Small intestine (tissue), 7 donors: ENCODE results near the gene SEMA6B. TPM values are rescaled to one million over a fixed set of nuclear protein-coding genes. Genes with fewer than 3 reads are reported as not detected.
A peak's percentile ranks its signal among the peaks of the same experiment; 100 is the strongest.
"Not testable (repeated sequence)": the region's sequence is repeated elsewhere in the genome, so short reads cannot be mapped to it uniquely, and the experiment has no call there.

Experiments used
- DNase-seq, 2 donors: peaks; one replicate each; pipeline versions ENCODE4 v3.0.0 to v3.0.0-alpha.2; 2013
- FAIRE-seq: peaks from 2 replicates; lab custom pipeline; 2012; peaks lifted over from hg19 to GRCh38; lab: Jason Lieb, UNC
- H3K27ac ChIP-seq, 3 donors: one replicate each; pipeline ENCODE4 v1.5.1; 2013; ENCODE audit warnings: low read length in 2 of 3, mild to moderate bottlenecking in 2 of 3, control low read depth in 1 of 3, inconsistent platforms in 1 of 3, low read depth in 1 of 3, moderate library complexity in 1 of 3
- H3K27me3 ChIP-seq, 3 donors: one replicate each; pipeline ENCODE4 v1.6.1; 2013; ENCODE audit warnings: low read length in 3 of 3, inconsistent platforms in 1 of 3; ENCODE audit not compliant: control insufficient read depth in 3 of 3, insufficient read depth in 3 of 3
- H3K36me3 ChIP-seq, 3 donors: one replicate each; pipeline ENCODE4 v1.6.1; 2013; ENCODE audit warnings: low read length in 3 of 3, inconsistent platforms in 1 of 3, low read depth in 1 of 3, mild to moderate bottlenecking in 1 of 3, moderate library complexity in 1 of 3; ENCODE audit not compliant: control insufficient read depth in 3 of 3, insufficient read depth in 2 of 3
- H3K4me1 ChIP-seq, 3 donors: one replicate each; pipeline ENCODE4 v1.6.1; 2013; ENCODE audit warnings: low read length in 2 of 3, inconsistent platforms in 1 of 3, low read depth in 1 of 3, mild to moderate bottlenecking in 1 of 3, moderate library complexity in 1 of 3; ENCODE audit not compliant: control insufficient read depth in 3 of 3, insufficient read depth in 2 of 3
- H3K4me3 ChIP-seq, 3 donors: one replicate each; pipeline ENCODE4 v1.5.1; 2013; ENCODE audit warnings: low read length in 3 of 3, control low read depth in 1 of 3, inconsistent platforms in 1 of 3, low read depth in 1 of 3, mild to moderate bottlenecking in 1 of 3, moderate library complexity in 1 of 3
- H3K9me3 ChIP-seq, 2 donors: one replicate each; pipeline ENCODE4 v1.6.1; 2013; ENCODE audit warnings: low read depth in 1 of 2, low read length in 1 of 2; ENCODE audit not compliant: control insufficient read depth in 2 of 2, insufficient read depth in 1 of 2
- WGBS, 3 donors: extraction: QIAGEN DNeasy Blood & Tissue Kit; methylation state at CpG; one replicate each; pipeline ENCODE4 v1.1.7; 2013; 5-methylcytosine and 5-hydroxymethylcytosine counted together
- polyA plus RNA-seq, 4 donors: library from polyadenylated mRNA; stranded (reverse) in 3 of 4; unstranded in 1 of 4; fragments of 200-250 nt in 3 of 4; fragments of 120-200 nt in 1 of 4; gene quantifications; one replicate each; pipeline versions ENCODE4 v1.2.1 to v1.2.3, GENCODE V29; 2013
- donor health status: healthy with polysubstance abuse.
- donor health status: control.
- donor health status: control.
- donor health status: Bipolar disorder and iron deficiency.
- donor health status: healthy.

SEMA6B gene
- polyA plus RNA-seq, 4 donors, result 0.22 to 6.0 (median 2.0) TPM

- Histone ChIP-seq H3K36me3 (no peaks in the 10 kb centered on the region), H3K4me3 (no peak within 1 kb of the TSS), H3K27me3 (peaks cover 3 to 13% (median 11%) of the 10 kb centered on the region in 3 donors), H3K27ac (no peak within 1 kb of the TSS), H3K9me3 (peaks cover 0 to 4% of the 10 kb centered on the region in 2 donors), H3K4me1 (peaks cover 0 to 12% (median 0%) of the 10 kb centered on the region in 3 donors)
- FAIRE-seq, result no peak
- 7 to 11% (median 8%) methylated on average over 30 to 49 of the region's 49 CpGs for WGBS, 3 donors
- peak; percentile 28 to 73 for DNase-seq
Observed at GRCh38 chr19:4534836-4535658, 24.4 kb downstream of the SEMA6B start, which contains the start of gene PLIN5. Gene PLIN5 (minus strand): TSS chr19:4535224. CDS start chr19:4534074, 1,150 bp downstream.

DNA sequence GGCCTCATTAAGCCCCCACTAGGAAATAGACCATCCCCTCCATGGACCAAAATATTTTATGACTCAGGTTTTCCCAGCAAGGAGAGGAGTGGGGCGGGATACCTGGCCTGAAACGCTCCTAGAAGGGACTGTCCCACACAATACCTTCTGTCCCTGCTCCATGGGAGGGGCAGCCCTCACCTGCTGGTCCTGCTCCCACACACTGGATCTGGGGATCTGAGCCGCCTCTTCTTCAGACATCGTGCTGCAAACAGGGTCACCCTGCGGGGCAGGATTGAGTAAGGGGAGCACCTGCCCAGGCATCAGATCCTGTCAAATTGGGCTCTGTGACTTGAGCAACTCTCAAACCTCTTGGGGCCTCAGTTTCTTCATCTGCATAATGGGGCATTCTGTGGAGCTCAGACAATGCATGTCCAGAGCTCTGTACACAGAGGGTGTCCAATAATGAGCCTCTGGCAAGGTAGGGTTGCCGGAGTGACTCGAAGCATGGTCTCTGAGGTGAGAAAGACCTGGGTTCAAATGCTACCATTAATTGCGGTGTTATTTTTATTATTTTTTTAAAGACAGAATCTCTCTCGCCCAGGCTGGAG, 25.6 kb downstream of the SEMA6B start:
- Histone ChIP-seq H3K36me3 (no peaks in the 10 kb centered on the region), H3K27me3 (peaks cover 3 to 11% (median 10%) of the 10 kb centered on the region in 3 donors), H3K4me3 (no peak overlapping the region), H3K4me1 (peaks cover 0 to 8% (median 0%) of the 10 kb centered on the region in 3 donors), H3K27ac (no peak overlapping the region), H3K9me3 (no peaks in the 10 kb centered on the region)
- FAIRE-seq (no peak), DNase-seq (no peak)
- WGBS, 3 donors, result 56 to 81% (median 66%) methylated on average over 9 of the region's 9 CpGs

GRCh38 chr19:4533334-4533733, 26.1 kb downstream of the SEMA6B start:
- H3K36me3 ChIP-seq, result no peaks in the 10 kb centered on the region
- H3K27ac ChIP-seq, result no peak overlapping the region
- WGBS, 3 donors, result 60 to 78% (median 70%) methylated on average over 9 of the region's 9 CpGs
- no peak overlapping the region for H3K4me3 ChIP-seq
- FAIRE-seq (no peak), DNase-seq (no peak)
- H3K27me3 ChIP-seq, result peaks cover 3 to 11% (median 10%) of the 10 kb centered on the region in 3 donors
- peaks cover 0 to 8% (median 0%) of the 10 kb centered on the region in 3 donors for H3K4me1 ChIP-seq
- no peaks in the 10 kb centered on the region for H3K9me3 ChIP-seq

DNA sequence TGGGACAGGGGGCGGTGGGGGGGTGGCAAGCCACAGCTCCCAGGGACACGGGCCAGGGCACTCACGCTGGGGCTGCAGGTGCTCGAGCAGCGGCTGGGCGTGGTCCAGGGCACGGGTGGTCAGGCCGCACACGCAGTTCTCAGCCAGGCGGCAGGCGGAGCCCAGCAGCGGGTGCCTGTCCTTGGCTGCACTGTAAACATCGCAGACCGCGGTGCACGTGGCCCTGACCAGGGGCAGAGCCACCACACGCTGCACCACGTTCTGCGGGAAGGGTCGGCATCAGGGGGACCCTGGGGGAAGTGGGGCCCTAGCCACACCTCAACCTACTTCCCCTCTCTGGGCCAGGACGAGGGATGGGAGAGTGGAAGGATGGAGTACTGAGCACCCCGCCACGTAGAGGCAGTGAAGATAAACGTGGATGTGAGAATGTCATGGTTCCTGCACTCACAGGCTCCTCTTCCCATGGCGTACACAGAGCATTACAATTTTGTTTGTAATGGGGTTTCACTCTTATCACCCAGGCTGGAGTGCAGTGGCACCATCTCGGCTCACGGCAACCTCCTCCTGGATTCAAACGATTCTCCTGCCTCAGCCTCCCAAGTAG, 27.8 kb downstream of the SEMA6B start:
- Histone ChIP-seq H3K4me3 (no peak overlapping the region), H3K27ac (peak overlapping the region in 1 of 3 donors; percentile 23), H3K36me3 (no peaks in the 10 kb centered on the region), H3K27me3 (peaks cover 3 to 11% (median 6%) of the 10 kb centered on the region in 3 donors), H3K9me3 (no peaks in the 10 kb centered on the region), H3K4me1 (peaks cover 0 to 8% (median 0%) of the 10 kb centered on the region in 3 donors)
- no peak for DNase-seq
- FAIRE-seq, result no peak
- 17 to 42% (median 26%) methylated on average over 23 to 28 of the region's 28 CpGs for WGBS, 3 donors

DNA sequence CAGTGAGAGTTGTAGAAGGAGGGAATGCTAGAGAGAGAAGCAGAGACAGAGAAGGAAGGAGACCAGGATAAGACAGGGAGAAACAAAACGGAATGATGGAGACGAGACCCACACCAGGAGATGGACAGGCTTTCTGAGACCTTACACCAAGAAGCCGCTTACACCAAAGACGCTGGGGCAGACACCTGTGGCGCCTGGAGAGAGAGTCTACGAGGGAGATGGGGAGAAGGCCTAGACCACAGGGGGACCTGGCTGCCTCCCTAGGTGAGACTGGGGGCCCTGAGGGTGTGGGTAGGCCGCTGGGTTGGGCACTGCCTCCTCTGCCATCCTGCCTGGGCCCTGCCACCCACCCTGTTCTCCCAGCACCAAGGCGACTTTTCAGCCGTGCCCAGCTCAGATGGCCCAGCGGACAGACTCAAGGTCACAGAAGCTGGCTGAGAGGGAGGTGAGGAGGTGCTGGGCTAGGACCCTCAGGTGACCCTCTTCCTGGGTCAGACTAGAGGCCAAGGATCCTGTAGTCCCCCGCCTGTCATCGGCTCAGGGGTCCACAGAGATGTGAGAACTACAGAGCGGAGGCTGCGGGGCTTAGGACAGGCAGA, 29.5 kb downstream of the SEMA6B start:
- Histone ChIP-seq H3K27ac (no peak overlapping the region), H3K27me3 (peaks cover 3 to 7% (median 4%) of the 10 kb centered on the region in 3 donors), H3K4me1 (peaks cover 0 to under 1% (median 0%) of the 10 kb centered on the region in 3 donors), H3K4me3 (no peak overlapping the region), H3K36me3 (no peaks in the 10 kb centered on the region), H3K9me3 (no peaks in the 10 kb centered on the region)
- WGBS, 3 donors, result 64 to 75% (median 65%) methylated on average over 14 of the region's 14 CpGs
- no peak for DNase-seq
- no peak for FAIRE-seq

GRCh38 chr19:4528843-4529242, 30.6 kb downstream of the SEMA6B start:
- FAIRE-seq, result no peak
- WGBS, 3 donors, result 76 to 80% (median 76%) methylated on average over 12 to 15 of the region's 15 CpGs
- Histone ChIP-seq H3K27me3 (peaks cover 2 to 3% (median 3%) of the 10 kb centered on the region in 3 donors), H3K9me3 (no peaks in the 10 kb centered on the region), H3K4me1 (no peaks in the 10 kb centered on the region), H3K27ac (no peak overlapping the region), H3K36me3 (no peaks in the 10 kb centered on the region), H3K4me3 (no peak overlapping the region)
- DNase-seq, result no peak

- H3K27me3 ChIP-seq, H3K36me3 ChIP-seq, DNase-seq, H3K4me1 ChIP-seq, H3K27ac ChIP-seq, H3K9me3 ChIP-seq, FAIRE-seq, H3K4me3 ChIP-seq: not testable (repeated sequence)
- 61 to 82% (median 65%) methylated on average over 8 of the region's 8 CpGs for WGBS, 3 donors
Observed at GRCh38 chr19:4527377-4527776, 32.1 kb downstream of the SEMA6B start.

GRCh38 chr19:4525563-4526002, 33.9 kb downstream of the SEMA6B start:
- no peak for FAIRE-seq
- WGBS, 3 donors, result 68 to 86% (median 77%) methylated on average over 13 to 23 of the region's 23 CpGs
- H3K4me3 ChIP-seq, result no peak overlapping the region

More at GRCh38 chr19:4525563-4526002, 33.9 kb downstream of the SEMA6B start:
- no peaks in the 10 kb centered on the region for H3K9me3 ChIP-seq
- H3K27ac ChIP-seq, result no peak overlapping the region
- H3K27me3 ChIP-seq, result no peaks in the 10 kb centered on the region
- no peaks in the 10 kb centered on the region for H3K36me3 ChIP-seq
- no peak for DNase-seq
- H3K4me1 ChIP-seq, result no peaks in the 10 kb centered on the region
